Vagina (tissue), 2 donors: Measurements from ENCODE around the gene USP54.
"Not testable (repeated sequence)": the region's sequence is repeated elsewhere in the genome, so short reads cannot be mapped to it uniquely, and the experiment has no call there.

Experiments used
- CTCF ChIP-seq, 3 experiments: fragments of 450-650 bp in 2 of 3; fragments of 200-600 bp in 1 of 3; sonication (generic) in 1 of 3; IDR thresholded peaks; one replicate each; pipeline ENCODE4 v1.5.1; 2017 to 2019; ENCODE audit warnings: antibody characterized with exemption in 3 of 3, mild to moderate bottlenecking in 2 of 3, moderate library complexity in 2 of 3
- POLR2A ChIP-seq, 2 donors: fragments of 450-650 bp; IDR thresholded peaks; one replicate each; pipeline ENCODE4 v1.6.1; 2017; ENCODE audit warnings: antibody characterized with exemption in 2 of 2, mild to moderate bottlenecking in 2 of 2, moderate library complexity in 2 of 2
- POLR2AphosphoS5 ChIP-seq, 2 donors: sonication (generic); formaldehyde crosslinking; IDR thresholded peaks; one replicate each; pipeline ENCODE4 v1.9.0; 2017; ENCODE audit warnings: antibody characterized with exemption in 2 of 2, mild to moderate bottlenecking in 2 of 2, low read depth in 1 of 2; ENCODE audit not compliant: insufficient read depth in 1 of 2

- TF ChIP-seq CTCF (IDR thresholded peaks at IDR 0.05); POLR2AphosphoS5 (IDR thresholded peaks at IDR 0.05; ENCODE audit: insufficient read depth in 1 of 2, low read depth in 1 of 2); POLR2A (IDR thresholded peaks at IDR 0.05): not testable (repeated sequence)
Measured at GRCh38 chr10:73617143-73617542, 26.0 kb upstream of the USP54 start.
